ENCODE data around the gene ZSCAN31. TPM values are rescaled to one million over a fixed set of nuclear protein-coding genes. Genes with fewer than 3 reads are reported as not detected.

Gene ZSCAN31
- total and polyA plus RNA-seq, 2 donors (not counting 3 experiments of a cell fraction or from before 2014, with no cell fraction given), result 12.9 to 23.0 TPM

DNA sequence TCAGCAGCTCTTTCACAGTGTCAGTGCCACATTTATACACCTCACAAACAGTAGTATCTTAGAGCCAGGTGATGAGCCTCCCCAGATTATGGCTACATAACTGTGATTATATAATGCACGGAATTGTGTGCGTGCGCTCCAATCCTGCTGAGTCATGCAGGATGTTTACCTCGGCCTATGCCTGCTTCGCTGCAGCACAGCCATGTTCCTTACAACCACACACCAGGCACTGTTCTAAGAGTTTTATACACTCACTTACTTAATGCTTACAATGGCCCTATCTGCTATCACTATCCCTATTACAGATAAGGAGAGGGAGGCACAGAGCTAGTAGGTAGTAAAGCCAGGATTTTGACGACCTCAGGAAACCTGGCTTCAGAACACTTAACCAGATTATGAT is 21.1 kb upstream of the ZSCAN31 start:
- H3K27me3 ChIP-seq (ENCODE audit: control insufficient read depth in 2 of 2, insufficient read depth in 2 of 2, low read length in 2 of 2), result no peaks in the 10 kb centered on the region
- H4K20me1 ChIP-seq (replicated peaks; ENCODE audit: control insufficient read depth, extremely low read depth, insufficient read depth, low read length), result no peaks in the 10 kb centered on the region
- H3K9me3 ChIP-seq (replicated peaks; ENCODE audit: control insufficient read depth, insufficient read depth, low read length), result no peaks in the 10 kb centered on the region
- FAIRE-seq, result peak; percentile 82
- H3K4me3 ChIP-seq (replicated peaks in 1 of 3; ENCODE audit: insufficient read depth in 1 of 3, low read depth in 1 of 3, low read length in 3 of 3), result no peak overlapping the region
- peak; percentile 22 for TF ChIP-seq POLR2A (IDR thresholded peaks at IDR 0.05; ENCODE audit: low read depth, low read length)
- TF ChIP-seq, protein P1, sequence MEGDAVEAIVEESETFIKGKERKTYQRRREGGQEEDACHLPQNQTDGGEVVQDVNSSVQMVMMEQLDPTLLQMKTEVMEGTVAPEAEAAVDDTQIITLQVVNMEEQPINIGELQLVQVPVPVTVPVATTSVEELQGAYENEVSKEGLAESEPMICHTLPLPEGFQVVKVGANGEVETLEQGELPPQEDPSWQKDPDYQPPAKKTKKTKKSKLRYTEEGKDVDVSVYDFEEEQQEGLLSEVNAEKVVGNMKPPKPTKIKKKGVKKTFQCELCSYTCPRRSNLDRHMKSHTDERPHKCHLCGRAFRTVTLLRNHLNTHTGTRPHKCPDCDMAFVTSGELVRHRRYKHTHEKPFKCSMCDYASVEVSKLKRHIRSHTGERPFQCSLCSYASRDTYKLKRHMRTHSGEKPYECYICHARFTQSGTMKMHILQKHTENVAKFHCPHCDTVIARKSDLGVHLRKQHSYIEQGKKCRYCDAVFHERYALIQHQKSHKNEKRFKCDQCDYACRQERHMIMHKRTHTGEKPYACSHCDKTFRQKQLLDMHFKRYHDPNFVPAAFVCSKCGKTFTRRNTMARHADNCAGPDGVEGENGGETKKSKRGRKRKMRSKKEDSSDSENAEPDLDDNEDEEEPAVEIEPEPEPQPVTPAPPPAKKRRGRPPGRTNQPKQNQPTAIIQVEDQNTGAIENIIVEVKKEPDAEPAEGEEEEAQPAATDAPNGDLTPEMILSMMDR (IDR thresholded peaks at IDR 0.05; ENCODE audit: extremely low read depth in 1 of 2, insufficient read depth in 1 of 2, low read depth in 1 of 2, low read length in 2 of 2), result no peak
- dilution Hi-C loops (cut with MboI; ENCODE audit: extremely low pct_ligation_motif_present, low sequenced_read_pairs) (no loop called here), intact Hi-C loops (cut with micrococcal nuclease) (loop anchor here (2.0 to 5.0 kb wide), 5 partner anchors 42 to 518 kb away; partner anchors contain the start of genes PGBD1 and ZSCAN12)
- H2AFZ ChIP-seq (ENCODE audit: low read depth, low read length), result peak overlapping the region; percentile 95
- no TSS peak for BruUV-seq (replicated peaks)
- ChIA-PET CTCF (interaction anchor here (1.2 to 3.0 kb wide), 9 partner anchors 9 to 221 kb away, joined by 3 to 59 read pairs (median 9); partner anchors contain the start of gene ZKSCAN4), POLR2A (interaction anchor here (1.5 kb wide), 1 partner anchor 464 kb away, joined by 6 read pairs; a partner anchor contains a TSS)
- H3K79me2 ChIP-seq (ENCODE audit: control insufficient read depth, insufficient read depth, low read length), result peaks cover 12% of the 10 kb centered on the region
- peak overlapping the region; percentile 17 for H3K9ac ChIP-seq (replicated peaks; ENCODE audit: extremely low read depth, insufficient read depth, low read length)
- no peak overlapping the region for H3K4me2 ChIP-seq (ENCODE audit: insufficient read depth, low read length)
- DNase-seq (ENCODE audit: low read depth, low spot score), result peak; percentile 54
- no peaks in the 10 kb centered on the region for H3K36me3 ChIP-seq (ENCODE audit: control insufficient read depth in 2 of 2, extremely low read depth in 1 of 2, insufficient read depth in 2 of 2, low read length in 2 of 2)
- no peaks in the 10 kb centered on the region for H3K9me1 ChIP-seq (replicated peaks; ENCODE audit: control insufficient read depth, extremely low read depth, insufficient read depth, low read length)
- H3K4me1 ChIP-seq (ENCODE audit: control insufficient read depth, extremely low read depth, insufficient read depth, low read length), result peaks cover 34% of the 10 kb centered on the region
- H3K27ac ChIP-seq (ENCODE audit: insufficient read depth, low read depth, low read length), result peak overlapping the region; percentile 60

- dilution Hi-C loops (cut with MboI; ENCODE audit: extremely low pct_ligation_motif_present, low sequenced_read_pairs) (no loop called here), intact Hi-C loops (cut with micrococcal nuclease) (loop anchor here (1.0 to 5.0 kb wide), 13 partner anchors 20 to 518 kb away; partner anchors contain the start of genes PGBD1, ZKSCAN4, ZNF165 and ZSCAN12)
- H3K27me3 ChIP-seq (ENCODE audit: control insufficient read depth in 2 of 2, insufficient read depth in 2 of 2, low read length in 2 of 2), result no peaks in the 10 kb centered on the region
- peaks cover 12% of the 10 kb centered on the region for H3K79me2 ChIP-seq (ENCODE audit: control insufficient read depth, insufficient read depth, low read length)
- peak overlapping the region; percentile 60 for H3K27ac ChIP-seq (ENCODE audit: insufficient read depth, low read depth, low read length)
- no peak overlapping the region for H3K4me3 ChIP-seq (replicated peaks in 1 of 3; ENCODE audit: insufficient read depth in 1 of 3, low read depth in 1 of 3, low read length in 3 of 3)
- no TSS peak for BruUV-seq (replicated peaks)
- ChIA-PET POLR2A (interaction anchor here (0.6 to 1.7 kb wide), 7 partner anchors 21 to 546 kb away, joined by 3 to 15 read pairs (median 6); partner anchors contain the start of genes PGBD1, ZKSCAN8, ZNF165 and ZSCAN31), CTCF (interaction anchor here (0.6 to 3.0 kb wide), 57 partner anchors 9 to 1169 kb away, joined by 3 to 59 read pairs (median 5); partner anchors contain the start of genes PGBD1, ZKSCAN4, ZKSCAN8 and ZSCAN16)
- no peak for FAIRE-seq
- H3K9me1 ChIP-seq (replicated peaks; ENCODE audit: control insufficient read depth, extremely low read depth, insufficient read depth, low read length), result no peaks in the 10 kb centered on the region
- no peaks in the 10 kb centered on the region for H3K36me3 ChIP-seq (ENCODE audit: control insufficient read depth in 2 of 2, extremely low read depth in 1 of 2, insufficient read depth in 2 of 2, low read length in 2 of 2)
- DNase-seq (ENCODE audit: low read depth, low spot score), result no peak
- peak overlapping the region; percentile 83 for H3K9ac ChIP-seq (replicated peaks; ENCODE audit: extremely low read depth, insufficient read depth, low read length)
- peaks cover 34% of the 10 kb centered on the region for H3K4me1 ChIP-seq (ENCODE audit: control insufficient read depth, extremely low read depth, insufficient read depth, low read length)
- no peaks in the 10 kb centered on the region for H4K20me1 ChIP-seq (replicated peaks; ENCODE audit: control insufficient read depth, extremely low read depth, insufficient read depth, low read length)
- H3K4me2 ChIP-seq (ENCODE audit: insufficient read depth, low read length), result no peak overlapping the region
- TF ChIP-seq GATA2 (IDR thresholded peaks at IDR 0.05; ENCODE audit: insufficient read depth, insufficient read length, low read depth, low read length) (no peak), FOS (IDR thresholded peaks at IDR 0.05; ENCODE audit: borderline replicate concordance, insufficient read depth, low read length) (no peak), JUN (IDR thresholded peaks at IDR 0.05; ENCODE audit: borderline replicate concordance, insufficient read depth, insufficient read length, low read depth) (no peak), MAX (IDR thresholded peaks at IDR 0.05; ENCODE audit: insufficient read depth, insufficient read length) (no peak), POLR2AphosphoS5 (IDR thresholded peaks at IDR 0.05; ENCODE audit: insufficient read depth, low read depth, low read length) (no peak), POLR2A (IDR thresholded peaks at IDR 0.05; ENCODE audit: low read depth, low read length) (no peak), EZH2 (IDR thresholded peaks at IDR 0.05; ENCODE audit: borderline replicate concordance, low read depth, low read length, severe bottlenecking) (no peak), MYC (IDR thresholded peaks at IDR 0.05; ENCODE audit: low read depth, low read length) (no peak)
- TF ChIP-seq, protein P1 (IDR thresholded peaks at IDR 0.05; ENCODE audit: extremely low read depth in 1 of 2, insufficient read depth in 1 of 2, low read depth in 1 of 2, low read length in 2 of 2), result no peak
- peak overlapping the region; percentile 95 for H2AFZ ChIP-seq (ENCODE audit: low read depth, low read length)
- H3K9me3 ChIP-seq (replicated peaks; ENCODE audit: control insufficient read depth, insufficient read depth, low read length), result no peaks in the 10 kb centered on the region
Observed at GRCh38 chr6:28356666-28357020, 20.7 kb upstream of the ZSCAN31 start.
